CD4-positive, alpha-beta T cell (primary cell): ENCODE results near the gene SMTNL1. TPM values are rescaled to one million over a fixed set of nuclear protein-coding genes. Genes with fewer than 3 reads are reported as not detected.

Experiments used
- ATAC-seq: fragments of 200-7000 bp; cut with Tn5 transposase; one replicate; pipeline ENCODE4 v1.10.0; 2022; ENCODE audit warnings: mild to moderate bottlenecking; ENCODE audit not compliant: poor library complexity
- CTCF ChIA-PET: fragments of 350-600 bp; sonication (Branson Sonifier 250); formaldehyde crosslinking; loops from one replicate; lab custom pipeline; 2021; ENCODE audit warnings: antibody characterized with exemption, inconsistent platforms; lab: Charles Lee
- POLR2A ChIA-PET: fragments of 350-600 bp; sonication (Branson Sonifier 250); formaldehyde crosslinking; loops from one replicate; lab custom pipeline; 2021; ENCODE audit warnings: antibody characterized with exemption, inconsistent platforms; lab: Charles Lee
- DNase-seq, 14 experiments: peaks; one replicate each; pipeline ENCODE4 v3.0.0-alpha.2; 2013 to 2020; ENCODE audit warnings: mixed read lengths in 2 of 14
- H3K27ac ChIP-seq, 2 donors: one replicate each; pipeline versions ENCODE4 v1.5.1 to v1.7.0; 2013; ENCODE audit warnings: low read length in 2 of 2, low read depth in 1 of 2, mild to moderate bottlenecking in 1 of 2
- H3K27me3 ChIP-seq, 2 experiments: 1 replicate in 1 of 2; 2 replicates in 1 of 2; pipeline versions ENCODE4 v1.6.1 to v1.7.0; 2013; ENCODE audit warnings: low read length in 2 of 2, control low read depth in 1 of 2, mild to moderate bottlenecking in 1 of 2, moderate library complexity in 1 of 2; ENCODE audit not compliant: insufficient read depth in 2 of 2, control insufficient read depth in 1 of 2
- H3K36me3 ChIP-seq: one replicate; pipeline ENCODE4 v1.6.1; 2013; ENCODE audit warnings: low read length, control low read depth; ENCODE audit not compliant: insufficient read depth
- H3K4me1 ChIP-seq: one replicate; pipeline ENCODE4 v1.6.1; 2013; ENCODE audit warnings: low read length, control low read depth; ENCODE audit not compliant: insufficient read depth
- H3K4me3 ChIP-seq: one replicate; pipeline ENCODE4 v1.5.1; 2013; ENCODE audit warnings: mild to moderate bottlenecking, low read length, moderate library complexity
- H3K9me3 ChIP-seq, 2 experiments: 1 replicate in 1 of 2; 2 replicates in 1 of 2; pipeline versions ENCODE4 v1.6.1 to v1.7.0; 2013; ENCODE audit warnings: low read length in 2 of 2, mild to moderate bottlenecking in 2 of 2, control low read depth in 1 of 2, moderate library complexity in 1 of 2; ENCODE audit not compliant: control insufficient read depth in 1 of 2, insufficient read depth in 1 of 2
- H3K27ac Mint-ChIP-seq: one replicate; pipeline ENCODE4 v1.8.0; 2020; ENCODE audit warnings: mixed read lengths
- H3K27me3 Mint-ChIP-seq: one replicate; pipeline ENCODE4 v1.8.0; 2021; ENCODE audit warnings: mixed read lengths
- H3K36me3 Mint-ChIP-seq: one replicate; pipeline ENCODE4 v1.8.0; 2021; ENCODE audit warnings: low read depth, mixed read lengths
- H3K4me1 Mint-ChIP-seq: one replicate; pipeline ENCODE4 v1.8.0; 2021; ENCODE audit warnings: low read depth, mixed read lengths
- H3K4me3 Mint-ChIP-seq: one replicate; pipeline ENCODE4 v1.8.0; 2020; ENCODE audit warnings: mild to moderate bottlenecking, mixed read lengths
- H3K9me3 Mint-ChIP-seq: one replicate; pipeline ENCODE4 v1.8.0; 2020; ENCODE audit warnings: mixed read lengths
- intact Hi-C, 2 experiments: fragments of 100-400 bp; cut with DNase I in 1 of 2; cut with micrococcal nuclease in 1 of 2; formaldehyde crosslinking; loops; one replicate each; pipeline versions ENCODE4 v1.15.1 to v1.9.0; 2023 to 2025; cut with DNase I, micrococcal nuclease
- total RNA-seq, 174 experiments: library from RNA in 2 of 174; stranded (reverse) in 2 of 174; gene quantifications; one replicate each; pipeline ENCODE4 v1.2.3 and lab custom pipeline; 2021 to 2026
- TF ChIP-seq, protein P1 (sequence below): fragments of 200-600 bp; IDR thresholded peaks from one replicate; pipeline ENCODE4 v1.8.0; 2022; ENCODE audit warnings: antibody characterized with exemption, mild to moderate bottlenecking

The SMTNL1 gene
- total RNA-seq, 2 experiments from 2014 or later = not detected

DNA sequence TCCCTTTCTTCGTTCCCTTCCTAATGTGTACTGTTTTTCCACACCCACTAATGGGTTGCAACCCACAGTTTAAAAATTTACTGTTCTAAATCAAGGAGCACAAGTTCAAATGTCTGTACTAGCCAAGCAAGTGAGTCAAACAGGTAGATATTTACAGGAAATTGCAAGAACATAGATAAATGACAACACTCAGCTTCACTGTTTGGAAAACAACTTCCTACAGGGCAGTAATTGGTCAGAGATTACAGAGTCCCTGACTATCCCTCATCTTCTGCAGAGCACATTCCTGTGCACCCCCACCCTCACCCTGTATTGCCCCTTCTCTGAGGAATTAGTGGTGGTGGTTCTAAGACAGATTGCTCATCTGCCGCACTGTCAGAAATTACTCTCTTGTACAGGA is 62.0 kb downstream of the SMTNL1 start:
- H3K9me3 ChIP-seq = no peaks in the 10 kb centered on the region
- no peak overlapping the region for H3K27ac ChIP-seq
- Mint-ChIP-seq H3K27me3 (peaks cover 51% of the 10 kb centered on the region), H3K4me1 (no peaks in the 10 kb centered on the region), H3K9me3 (no peaks in the 10 kb centered on the region), H3K36me3 (no peaks in the 10 kb centered on the region), H3K27ac (no peak overlapping the region), H3K4me3 (no peak overlapping the region)
- TF ChIP-seq, protein P1, sequence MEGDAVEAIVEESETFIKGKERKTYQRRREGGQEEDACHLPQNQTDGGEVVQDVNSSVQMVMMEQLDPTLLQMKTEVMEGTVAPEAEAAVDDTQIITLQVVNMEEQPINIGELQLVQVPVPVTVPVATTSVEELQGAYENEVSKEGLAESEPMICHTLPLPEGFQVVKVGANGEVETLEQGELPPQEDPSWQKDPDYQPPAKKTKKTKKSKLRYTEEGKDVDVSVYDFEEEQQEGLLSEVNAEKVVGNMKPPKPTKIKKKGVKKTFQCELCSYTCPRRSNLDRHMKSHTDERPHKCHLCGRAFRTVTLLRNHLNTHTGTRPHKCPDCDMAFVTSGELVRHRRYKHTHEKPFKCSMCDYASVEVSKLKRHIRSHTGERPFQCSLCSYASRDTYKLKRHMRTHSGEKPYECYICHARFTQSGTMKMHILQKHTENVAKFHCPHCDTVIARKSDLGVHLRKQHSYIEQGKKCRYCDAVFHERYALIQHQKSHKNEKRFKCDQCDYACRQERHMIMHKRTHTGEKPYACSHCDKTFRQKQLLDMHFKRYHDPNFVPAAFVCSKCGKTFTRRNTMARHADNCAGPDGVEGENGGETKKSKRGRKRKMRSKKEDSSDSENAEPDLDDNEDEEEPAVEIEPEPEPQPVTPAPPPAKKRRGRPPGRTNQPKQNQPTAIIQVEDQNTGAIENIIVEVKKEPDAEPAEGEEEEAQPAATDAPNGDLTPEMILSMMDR = no peak
- no peak for ATAC-seq
- intact Hi-C loops = no loop called here
- H3K4me3 ChIP-seq = no peak overlapping the region
- peaks cover 14 to 15% of the 10 kb centered on the region in 2 experiments for H3K27me3 ChIP-seq
- ChIA-PET POLR2A (no interaction called here), CTCF (no interaction called here)
- DNase-seq = no peak
- H3K4me1 ChIP-seq = peaks cover 2% of the 10 kb centered on the region
- H3K36me3 ChIP-seq = no peaks in the 10 kb centered on the region

Other genes starting within 250 kb of the SMTNL1 start
- gene TNKS1BP1, start 212.6 kb upstream of the SMTNL1 start, total RNA-seq = 10 to 100 TPM; 12.9 to 13.2 TPM
- gene SSRP1, start 201.7 kb upstream of the SMTNL1 start, total RNA-seq = 10 to 100 TPM; 36.7 to 41.2 TPM
- not detected for gene P2RX3, start 199.2 kb upstream of the SMTNL1 start, total RNA-seq
- not detected for gene PRG3, start 156.4 kb upstream of the SMTNL1 start, total RNA-seq
- gene PRG2, start 146.9 kb upstream of the SMTNL1 start, total RNA-seq = 1 to 10 TPM in 1 of 2 experiments, under 1 TPM in 1; 0.53 to 1.1 TPM
- gene SLC43A3, start 110.5 kb upstream of the SMTNL1 start, total RNA-seq = 1 to 10 TPM; 6.9 to 7.3 TPM
- gene RTN4RL2, start 77.1 kb upstream of the SMTNL1 start, total RNA-seq = under 1 TPM; 0.17 to 0.19 TPM
- 1 to 10 TPM; 3.1 to 4.2 TPM for gene SLC43A1, start 21.9 kb upstream of the SMTNL1 start, total RNA-seq
- 10 to 100 TPM; 28.0 TPM for gene TIMM10, start 6.8 kb upstream of the SMTNL1 start, total RNA-seq
- 10 to 100 TPM; 35.0 to 36.2 TPM for gene UBE2L6, start 30.1 kb downstream of the SMTNL1 start, total RNA-seq
- gene SERPING1, start 60.1 kb downstream of the SMTNL1 start, total RNA-seq = under 1 TPM in 1 of 2 experiments, not detected in 1; 0.53 TPM
- gene YPEL4, start 112.3 kb downstream of the SMTNL1 start, total RNA-seq = 1 to 10 TPM; 5.6 to 7.3 TPM
- 10 to 100 TPM; 21.8 to 24.2 TPM for gene CLP1, start 120.2 kb downstream of the SMTNL1 start, total RNA-seq
- 10 to 100 TPM; 59.7 to 61.1 TPM for gene ZDHHC5, start 130.5 kb downstream of the SMTNL1 start, total RNA-seq
- gene MED19, start 174.6 kb downstream of the SMTNL1 start, total RNA-seq = 10 to 100 TPM; 13.7 to 14.9 TPM
- 10 to 100 TPM; 30.0 to 30.5 TPM for gene TMX2, start 175.0 kb downstream of the SMTNL1 start, total RNA-seq
- 10 to 100 TPM; 48.0 to 48.5 TPM for gene SELENOH, start 203.9 kb downstream of the SMTNL1 start, total RNA-seq
- gene BTBD18, start 214.2 kb downstream of the SMTNL1 start, total RNA-seq = not detected
- gene CTNND1, start 224.2 kb downstream of the SMTNL1 start, total RNA-seq = 10 to 100 TPM; 12.4 to 12.5 TPM